A549 (cell line): ENCODE data around the gene GTPBP8. TPM values are rescaled to one million over a fixed set of nuclear protein-coding genes. Genes with fewer than 3 reads are reported as not detected.
A peak's percentile ranks its signal among the peaks of the same experiment; 100 is the strongest.

Experiments
- ATAC-seq, 2 experiments: fragments of 200-7000 bp in 1 of 2; fragments of >200 bp in 1 of 2; cut with Nextera tagmentation in 1 of 2; cut with Tn5 transposase in 1 of 2; 3 replicates each; pipeline versions ENCODE4 v1.8.0 to v1.9.1; 2018 to 2020; ENCODE audit warnings: mild to moderate bottlenecking in 1 of 2, moderate library complexity in 1 of 2
- CTCF ChIA-PET: fragments of 300-600 bp; sonication (Branson Sonifier 250); formaldehyde crosslinking; extraction: SDS; loops from one replicate; lab custom pipeline; 2021; ENCODE audit warnings: antibody characterized with exemption, inconsistent platforms; lab: Yijun Ruan, JAX
- POLR2A ChIA-PET: fragments of 350-600 bp; formaldehyde crosslinking; extraction: SDS; loops from one replicate; lab custom pipeline; 2021; ENCODE audit warnings: antibody characterized with exemption, inconsistent platforms; lab: Yijun Ruan, JAX
- DNase-seq, 2 experiments: peaks; one replicate each; pipeline versions ENCODE4 v3.0.0 to v3.0.0-alpha.2; 2011 to 2016; ENCODE audit warnings: low read depth in 1 of 2, low spot score in 1 of 2
- FAIRE-seq: peaks from 2 replicates; lab custom pipeline; 2011; peaks lifted over from hg19 to GRCh38; lab: Jason Lieb, UNC
- H3K27ac ChIP-seq, 2 experiments: fragments of >200 bp; sonication (Bioruptor Twin); formaldehyde crosslinking; 3 replicates each; pipeline ENCODE4 v1.5.1; 2016 to 2017
- H3K4me1 ChIP-seq: fragments of >200 bp; sonication (Bioruptor Twin); formaldehyde crosslinking; 3 replicates; pipeline ENCODE4 v1.6.1; 2016
- H3K4me2 ChIP-seq: fragments of >200 bp; sonication (Bioruptor Twin); formaldehyde crosslinking; 3 replicates; pipeline ENCODE4 v1.6.1; 2016
- H3K4me3 ChIP-seq: fragments of >200 bp; sonication (Bioruptor Twin); formaldehyde crosslinking; 3 replicates; pipeline ENCODE4 v1.5.1; 2016
- H3K9me3 ChIP-seq: fragments of >200 bp; sonication (Bioruptor Twin); formaldehyde crosslinking; 3 replicates; pipeline ENCODE4 v1.6.1; 2016
- BCL3 ChIP-seq: fragments of >200 bp; sonication (Bioruptor Twin); formaldehyde crosslinking; IDR thresholded peaks from 3 replicates; pipeline ENCODE4 v1.6.1; 2016
- CBX8 ChIP-seq: fragments of 200-600 bp; sonication (generic); IDR thresholded peaks from 2 replicates; pipeline ENCODE4 v1.6.1; 2016
- CEBPB ChIP-seq, 2 experiments: fragments of >200 bp in 1 of 2; sonication (Bioruptor Twin) in 1 of 2; formaldehyde crosslinking in 1 of 2; IDR thresholded peaks; 2 replicates each; pipeline ENCODE4 v1.6.1; 2012 to 2016
- CHD4 ChIP-seq: fragments of 200-600 bp; sonication (generic); IDR thresholded peaks from 2 replicates; pipeline ENCODE4 v1.6.1; 2016; ENCODE audit warnings: antibody characterized with exemption, mild to moderate bottlenecking, borderline replicate concordance
- EHF ChIP-seq: fragments of 250-450 bp; sonication (Bioruptor Pico); IDR thresholded peaks from 2 replicates; pipeline ENCODE4 v1.5.0; 2020; ENCODE audit warnings: mild to moderate bottlenecking
- FOSB ChIP-seq: fragments of 250-450 bp; sonication (Bioruptor Pico); IDR thresholded peaks from 2 replicates; pipeline ENCODE4 v1.5.0; 2020; ENCODE audit warnings: mild to moderate bottlenecking, moderate library complexity
- FOXS1 ChIP-seq: fragments of 250-450 bp; sonication (Bioruptor Pico); IDR thresholded peaks from 2 replicates; pipeline ENCODE4 v1.5.0; 2020; ENCODE audit warnings: mild to moderate bottlenecking, moderate library complexity
- HOXB5 ChIP-seq: fragments of 250-450 bp; sonication (Bioruptor Pico); IDR thresholded peaks from 2 replicates; pipeline ENCODE4 v1.5.0; 2020; ENCODE audit warnings: mild to moderate bottlenecking, moderate library complexity
- JUN ChIP-seq, 2 experiments: fragments of >200 bp; sonication (Bioruptor Twin); formaldehyde crosslinking; IDR thresholded peaks; 2 replicates in 1 of 2; 3 replicates in 1 of 2; pipeline ENCODE4 v1.6.1; 2016 to 2017
- KDM1A ChIP-seq: fragments of 200-600 bp; sonication (generic); IDR thresholded peaks from 2 replicates; pipeline ENCODE4 v1.6.1; 2016; ENCODE audit warnings: low read depth, mild to moderate bottlenecking
- KDM5A ChIP-seq: fragments of 200-600 bp; sonication (generic); IDR thresholded peaks from 2 replicates; pipeline ENCODE4 v1.6.1; 2016; ENCODE audit warnings: antibody characterized with exemption, mild to moderate bottlenecking
- MAZ ChIP-seq: fragments of 150-350 bp; IDR thresholded peaks from 2 replicates; pipeline ENCODE4 v1.6.1; 2014; ENCODE audit warnings: antibody characterized with exemption, low read depth, low read length, borderline replicate concordance
- MYC ChIP-seq: IDR thresholded peaks from 2 replicates; pipeline ENCODE4 v1.6.1; 2012; ENCODE audit warnings: mild to moderate bottlenecking, inconsistent platforms, low read length, improper control_type of control experiment, borderline replicate concordance
- NPAS2 ChIP-seq: fragments of 250-450 bp; sonication (Bioruptor Pico); IDR thresholded peaks from 2 replicates; pipeline ENCODE4 v1.8.0; 2022; ENCODE audit warnings: mild to moderate bottlenecking, moderate library complexity, borderline replicate concordance
- PHF8 ChIP-seq: fragments of 200-600 bp; sonication (generic); IDR thresholded peaks from 2 replicates; pipeline ENCODE4 v1.6.1; 2016; ENCODE audit warnings: low read depth, mild to moderate bottlenecking, antibody characterized with exemption, moderate library complexity, borderline replicate concordance
- POLR2A ChIP-seq: IDR thresholded peaks from 2 replicates; pipeline ENCODE4 v1.6.1; 2012; ENCODE audit warnings: mild to moderate bottlenecking, low read length
- RARB ChIP-seq: fragments of 250-450 bp; sonication (Bioruptor Pico); IDR thresholded peaks from 2 replicates; pipeline ENCODE4 v1.8.0; 2021; ENCODE audit warnings: mild to moderate bottlenecking, moderate library complexity
- RFX5 ChIP-seq: fragments of 450-650 bp; IDR thresholded peaks from 2 replicates; pipeline ENCODE4 v1.7.1; 2014; ENCODE audit warnings: antibody characterized with exemption, mild to moderate bottlenecking, moderate library complexity
- TFCP2L1 ChIP-seq: fragments of 250-450 bp; sonication (Bioruptor Pico); IDR thresholded peaks from 2 replicates; pipeline ENCODE4 v1.5.0; 2021; ENCODE audit warnings: mild to moderate bottlenecking
- TP53 ChIP-seq: fragments of 250-450 bp; sonication (Bioruptor Pico); IDR thresholded peaks from 2 replicates; pipeline ENCODE4 v1.5.0; 2021; ENCODE audit warnings: mild to moderate bottlenecking, moderate library complexity
- ZC3H11A ChIP-seq: fragments of 450-650 bp; IDR thresholded peaks from 2 replicates; pipeline ENCODE4 v1.6.1; 2014; ENCODE audit warnings: antibody characterized with exemption, mild to moderate bottlenecking
- ZSCAN20 ChIP-seq: fragments of 250-450 bp; sonication (Bioruptor Pico); IDR thresholded peaks from 2 replicates; pipeline ENCODE4 v1.8.0; 2022; ENCODE audit warnings: mild to moderate bottlenecking, moderate library complexity
- WGBS: methylation state at CpG from one replicate; pipeline ENCODE4 v1.1.6; 2017; ENCODE audit errors: missing lambda C conversion rate; 5-methylcytosine and 5-hydroxymethylcytosine counted together
- polyA plus RNA-seq, 4 experiments: library from polyadenylated mRNA; depleted of rRNA in 3 of 4; stranded (reverse); fragments of >200 nt; fragmentation: RNase III in 1 of 4; extraction: RNeasy Plus Mini Kit Qiagen cat#74134 plus additional on column Dnase treatment in 1 of 4; gene quantifications; 2 replicates in 3 of 4; 3 replicates in 1 of 4; pipeline ENCODE4 v1.2.3, GENCODE V29; 2011 to 2017
- TF ChIP-seq, protein P1 (sequence below): fragments of 250-450 bp; sonication (Bioruptor Pico); IDR thresholded peaks from 2 replicates; pipeline ENCODE4 v1.5.0; 2020; ENCODE audit warnings: low read depth, mild to moderate bottlenecking, moderate library complexity
- TF ChIP-seq, protein P2 (sequence below): IDR thresholded peaks from 2 replicates; pipeline ENCODE4 v1.6.1; 2012
- TF ChIP-seq, protein P3 (sequence below): IDR thresholded peaks from 2 replicates; pipeline ENCODE4 v1.6.1; 2012; ENCODE audit warnings: low read depth, borderline replicate concordance
- TF ChIP-seq, protein P4 (sequence below): IDR thresholded peaks from 2 replicates; pipeline ENCODE4 v1.6.1; 2012

Gene GTPBP8
- polyA plus RNA-seq, 2 of the 4 experiments (the other 2 are of a cell fraction) = 18.3 to 26.6 TPM

DNA sequence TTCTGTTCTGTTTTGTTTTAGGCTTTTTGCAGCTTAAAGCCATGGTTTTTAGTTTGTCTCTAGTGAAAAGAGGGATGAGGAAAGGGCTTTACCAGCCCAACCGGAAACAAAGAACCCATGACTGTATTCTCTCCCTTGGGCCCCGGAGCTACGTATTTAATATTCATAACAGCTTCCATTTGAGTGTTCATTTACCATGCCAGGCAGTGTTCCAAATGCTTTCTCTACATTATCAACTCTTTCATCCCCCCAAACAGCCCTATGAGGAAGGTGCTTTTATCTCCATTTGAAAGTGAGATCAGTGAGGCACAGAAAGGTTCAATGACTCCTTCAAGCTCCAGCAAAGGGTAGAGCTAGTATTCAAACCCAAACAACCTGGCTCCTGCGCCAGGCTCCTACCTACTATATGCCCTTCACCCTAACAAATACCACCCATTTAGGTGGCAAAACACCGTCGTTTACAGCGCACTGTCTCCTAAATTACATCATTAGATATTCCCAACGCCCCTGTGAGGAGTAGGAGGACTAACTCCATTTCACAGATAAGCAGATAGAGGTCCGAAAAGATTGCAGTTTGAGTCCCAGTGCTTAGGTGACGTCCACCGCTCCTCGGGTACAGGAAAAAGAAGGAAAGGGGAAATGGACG is 27.9 kb downstream of the GTPBP8 start:
- POLR2A ChIA-PET = interaction anchor here (0.6 to 2.2 kb wide), 7 partner anchors 8 to 496 kb away, joined by 3 to 13 read pairs (median 6); partner anchors contain the start of genes GTPBP8 and SPICE1
- WGBS = 8% methylated on average over 13 of the region's 13 CpGs

DNA sequence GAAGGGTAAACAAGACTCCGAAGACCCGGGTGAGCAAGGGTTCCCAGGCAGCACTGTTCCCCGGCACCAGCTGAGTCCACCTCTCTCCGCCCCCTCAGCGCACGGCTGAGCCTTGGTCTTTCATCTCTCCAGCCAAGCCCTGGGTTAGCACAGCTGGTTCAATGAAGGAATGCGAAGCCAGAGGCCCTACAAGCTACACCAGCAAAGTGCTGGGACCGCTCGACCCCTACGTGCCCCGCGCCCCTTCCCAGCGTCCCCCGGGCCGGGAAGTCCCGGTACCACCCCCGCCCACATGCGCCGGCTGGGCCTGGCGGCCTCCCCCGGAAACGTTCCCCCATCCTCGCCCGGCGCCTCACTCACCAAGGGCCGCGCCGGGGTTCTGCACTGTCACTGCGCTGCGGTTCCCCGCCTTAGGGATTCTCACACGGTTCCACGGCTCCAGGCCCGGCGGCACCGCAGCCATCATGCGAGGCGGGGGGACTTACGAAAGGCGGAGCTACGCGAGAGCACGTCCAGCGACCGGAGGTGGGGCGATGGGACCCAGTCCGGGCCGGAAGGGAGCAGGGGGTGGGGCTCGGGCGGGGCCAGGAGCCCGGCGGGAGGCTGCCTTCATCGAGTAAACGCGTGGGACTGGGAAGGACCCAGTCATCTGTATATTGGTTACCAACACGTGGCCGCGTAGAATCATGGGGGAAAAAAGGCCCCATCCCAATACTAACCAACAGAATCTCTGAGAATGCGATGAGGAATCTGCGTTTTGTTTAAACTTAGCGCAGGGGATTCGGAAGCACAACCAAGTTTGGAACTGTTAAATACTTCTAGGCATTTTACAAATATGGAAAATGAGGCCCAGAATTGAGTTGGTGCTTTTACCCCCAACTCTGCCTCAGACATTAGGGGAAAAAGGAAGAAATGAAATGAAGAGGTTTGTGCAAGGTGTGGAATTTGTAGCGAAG is 28.7 kb downstream of the GTPBP8 start:
- ATAC-seq (peak; percentile 99), DNase-seq (peak; percentile 91 to 94), FAIRE-seq (no peak)
- Histone ChIP-seq H3K4me3 (peak overlapping the region; percentile 90), H3K4me1 (peaks cover 13% of the 10 kb centered on the region), H3K9me3 (no peaks in the 10 kb centered on the region), H3K27ac (peak overlapping the region; percentile 97 to 98), H3K4me2 (peak overlapping the region; percentile 89)
- ChIA-PET POLR2A (interaction anchor here (0.6 to 2.2 kb wide), 10 partner anchors 9 to 1262 kb away, joined by 3 to 13 read pairs (median 6); partner anchors contain the start of genes GTPBP8 and SPICE1), CTCF (interaction anchor here (1.0 to 2.1 kb wide), 7 partner anchors 9 to 376 kb away, joined by 3 to 8 read pairs (median 4); no protein-coding TSS in a partner anchor)
- 18% methylated on average over 24 of the region's 63 CpGs for WGBS
- TF ChIP-seq, protein P1, sequence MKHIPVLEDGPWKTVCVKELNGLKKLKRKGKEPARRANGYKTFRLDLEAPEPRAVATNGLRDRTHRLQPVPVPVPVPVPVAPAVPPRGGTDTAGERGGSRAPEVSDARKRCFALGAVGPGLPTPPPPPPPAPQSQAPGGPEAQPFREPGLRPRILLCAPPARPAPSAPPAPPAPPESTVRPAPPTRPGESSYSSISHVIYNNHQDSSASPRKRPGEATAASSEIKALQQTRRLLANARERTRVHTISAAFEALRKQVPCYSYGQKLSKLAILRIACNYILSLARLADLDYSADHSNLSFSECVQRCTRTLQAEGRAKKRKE (CRISPR knock-in tag) = peak; percentile 94
- TF ChIP-seq MYC (peak; percentile 89), PHF8 (peak; percentile 77), HOXB5 (CRISPR knock-in tag) (0 out of 2 replicates have a peak, but pooled peaks have one; percentile 64), NPAS2 (CRISPR knock-in tag) (peak; percentile 43; the same call in 1 of the 2 replicates), KDM5A (peak; percentile 40; the same call in 1 of the 2 replicates), POLR2A (0 out of 2 replicates have a peak, but pooled peaks have one; percentile 51), TP53 (0 out of 2 replicates have a peak, but pooled peaks have one; percentile 54), CHD4 (no peak), MAZ (no peak), ZSCAN20 (CRISPR knock-in tag) (peak; percentile 77; the same call in 1 of the 2 replicates), CBX8 (no peak), JUN (IDR thresholded peaks at IDR 0.05) (peak in 1 of 2 experiments; percentile 85; a peak in 3 of 5 replicates), TFCP2L1 (CRISPR knock-in tag) (0 out of 2 replicates have a peak, but pooled peaks have one; percentile 49), FOSB (0 out of 2 replicates have a peak, but pooled peaks have one; percentile 23), EHF (CRISPR knock-in tag) (peak; percentile 88), ZC3H11A (no peak), RFX5 (no peak), BCL3 (peak; percentile 64; the same call in 1 of the 3 replicates), KDM1A (no peak), FOXS1 (peak; percentile 70; the same call in 1 of the 2 replicates), CEBPB (IDR thresholded peaks at IDR 0.05) (no peak)
- TF ChIP-seq, protein P2, sequence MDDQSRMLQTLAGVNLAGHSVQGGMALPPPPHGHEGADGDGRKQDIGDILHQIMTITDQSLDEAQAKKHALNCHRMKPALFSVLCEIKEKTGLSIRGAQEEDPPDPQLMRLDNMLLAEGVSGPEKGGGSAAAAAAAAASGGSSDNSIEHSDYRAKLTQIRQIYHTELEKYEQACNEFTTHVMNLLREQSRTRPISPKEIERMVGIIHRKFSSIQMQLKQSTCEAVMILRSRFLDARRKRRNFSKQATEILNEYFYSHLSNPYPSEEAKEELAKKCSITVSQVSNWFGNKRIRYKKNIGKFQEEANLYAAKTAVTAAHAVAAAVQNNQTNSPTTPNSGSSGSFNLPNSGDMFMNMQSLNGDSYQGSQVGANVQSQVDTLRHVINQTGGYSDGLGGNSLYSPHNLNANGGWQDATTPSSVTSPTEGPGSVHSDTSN = 0 out of 2 replicates have a peak, but pooled peaks have one; percentile 39
- TF ChIP-seq, protein P3, sequence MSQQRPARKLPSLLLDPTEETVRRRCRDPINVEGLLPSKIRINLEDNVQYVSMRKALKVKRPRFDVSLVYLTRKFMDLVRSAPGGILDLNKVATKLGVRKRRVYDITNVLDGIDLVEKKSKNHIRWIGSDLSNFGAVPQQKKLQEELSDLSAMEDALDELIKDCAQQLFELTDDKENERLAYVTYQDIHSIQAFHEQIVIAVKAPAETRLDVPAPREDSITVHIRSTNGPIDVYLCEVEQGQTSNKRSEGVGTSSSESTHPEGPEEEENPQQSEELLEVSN = peak; percentile 97
- TF ChIP-seq, protein P4, sequence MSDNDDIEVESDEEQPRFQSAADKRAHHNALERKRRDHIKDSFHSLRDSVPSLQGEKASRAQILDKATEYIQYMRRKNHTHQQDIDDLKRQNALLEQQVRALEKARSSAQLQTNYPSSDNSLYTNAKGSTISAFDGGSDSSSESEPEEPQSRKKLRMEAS = peak; percentile 98

More for the DNA sequence above, 27.9 kb downstream of the GTPBP8 start:
- H3K4me2 ChIP-seq = peak overlapping the region; percentile 89
- H3K27ac ChIP-seq = peak overlapping the region; percentile 97 to 98
- DNase-seq = no peak
- peak in 1 of 2 experiments; percentile 22; a peak in 4 of 6 replicates for ATAC-seq
- FAIRE-seq = no peak
- CTCF ChIA-PET = interaction anchor here (0.8 to 2.5 kb wide), 10 partner anchors 8 to 376 kb away, joined by 3 to 8 read pairs (median 4); no protein-coding TSS in a partner anchor
- H3K4me1 ChIP-seq = peaks cover 13% of the 10 kb centered on the region
- peak overlapping the region; percentile 90 for H3K4me3 ChIP-seq
- H3K9me3 ChIP-seq = no peaks in the 10 kb centered on the region
- no peak for TF ChIP-seq BCL3
- no peak for TF ChIP-seq RARB
- TF ChIP-seq KDM1A = 0 out of 2 replicates have a peak, but pooled peaks have one; percentile 44
- TF ChIP-seq KDM5A = no peak
- no peak for TF ChIP-seq HOXB5 (CRISPR knock-in tag)
